Measurements from ENCODE around the gene CRY1. TPM values are rescaled to one million over a fixed set of nuclear protein-coding genes. Genes with fewer than 3 reads are reported as not detected.

CRY1 gene
- total and polyA plus RNA-seq, 9 of the 15 experiments (the other 6 are each of a cell fraction or from before 2014, with no cell fraction given), result 8.7 to 33.3 (median 25.2) TPM

DNA sequence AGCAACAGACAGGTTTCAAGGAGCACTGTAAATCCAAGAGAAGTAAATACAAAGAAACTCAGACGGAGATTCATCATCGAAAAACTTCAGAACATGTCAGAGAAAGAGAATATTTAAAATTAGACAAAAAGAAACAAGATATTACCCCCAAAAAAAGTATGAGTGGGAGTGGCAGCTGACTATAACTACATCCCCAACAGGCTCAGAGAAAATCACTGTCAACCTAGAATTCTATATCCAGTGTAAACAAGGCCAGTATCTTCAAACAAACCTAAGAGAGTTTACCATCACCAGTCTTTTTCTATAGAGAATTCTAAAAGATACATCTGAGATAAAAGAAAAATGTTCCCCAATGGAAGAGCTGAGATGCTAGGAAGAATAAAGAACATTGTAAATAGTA, 39.6 kb downstream of the CRY1 start:
- in situ Hi-C loops (cut with MboI), result no loop called here
- POLR2A ChIA-PET, result interaction anchor here (0.8 to 1.6 kb wide), 2 partner anchors 11 to 12 kb away, joined by 3 to 4 read pairs; no protein-coding TSS in a partner anchor
- WGBS (ENCODE audit: insufficient coverage, low coverage, missing lambda C conversion rate), result 40% methylated on average over 2 of the region's 2 CpGs

More for the DNA sequence above, 39.6 kb downstream of the CRY1 start:
- Histone ChIP-seq H2AFZ (ENCODE audit: low read depth, low read length) (no peak overlapping the region), H3K4me1 (replicated peaks in 1 of 2; ENCODE audit: control insufficient read depth in 2 of 2, insufficient read depth in 2 of 2, low read length in 2 of 2) (no peaks in the 10 kb centered on the region; a peak in 1 of 5 replicates), H3K9me1 (ENCODE audit: control insufficient read depth, insufficient read depth, low read length) (no peaks in the 10 kb centered on the region), H3K36me3 (ENCODE audit: control insufficient read depth, insufficient read depth, low read length) (no peaks in the 10 kb centered on the region), H3K9me3 (replicated peaks; ENCODE audit: control insufficient read depth, insufficient read depth, low read depth, low read length) (no peaks in the 10 kb centered on the region), H3K4me2 (ENCODE audit: insufficient read depth, low read length) (no peak overlapping the region), H3K4me3 (no peak overlapping the region), H3K27ac (ENCODE audit: extremely low read depth, low read depth, low read length) (no peak overlapping the region), H3K27me3 (ENCODE audit: control insufficient read depth in 2 of 2, insufficient read depth in 2 of 2, low read length in 2 of 2) (no peaks in the 10 kb centered on the region), H3K79me2 (ENCODE audit: control insufficient read depth, insufficient read depth, low read length) (peaks cover 15% of the 10 kb centered on the region; the same call in 1 of the 3 replicates), H4K20me1 (replicated peaks; ENCODE audit: control insufficient read depth, insufficient read depth, low read length) (no peaks in the 10 kb centered on the region), H3K9ac (ENCODE audit: insufficient read depth in 1 of 2, low read depth in 2 of 2, low read length in 2 of 2) (no peak overlapping the region)
- CTCF ChIA-PET (ENCODE audit: low intra/inter-chr PET ratio), result no interaction called here
- intact Hi-C loops (cut with micrococcal nuclease), result no loop called here
- BruUV-seq (replicated peaks), result no TSS peak
- DNase-seq (ENCODE audit: extremely low read depth in 1 of 4, low spot score in 3 of 4) (no peak), FAIRE-seq (no peak), ATAC-seq (no peak)
- TF ChIP-seq KLF6 (CRISPR knock-in tag; IDR thresholded peaks at IDR 0.05; ENCODE audit: borderline replicate concordance), result no peak
- no peak for TF ChIP-seq MYC (IDR thresholded peaks at IDR 0.05; ENCODE audit: low read depth, low read length)
- TF ChIP-seq MYC (CRISPR knock-in tag; IDR thresholded peaks at IDR 0.05; ENCODE audit: borderline replicate concordance, low read depth), result no peak
- TF ChIP-seq KAT2B (IDR thresholded peaks at IDR 0.05; ENCODE audit: low read depth, low read length), result no peak
- no peak for TF ChIP-seq TEAD4 (IDR thresholded peaks at IDR 0.05; ENCODE audit: low read length)
- TF ChIP-seq TEAD4 (CRISPR knock-in tag; IDR thresholded peaks at IDR 0.05; ENCODE audit: borderline replicate concordance), result no peak
- no peak for TF ChIP-seq PTTG1 (tag; IDR thresholded peaks at IDR 0.05; ENCODE audit: low read depth)
- no peak for TF ChIP-seq KAT8 (IDR thresholded peaks at IDR 0.05; ENCODE audit: low read depth)
- no peak for TF ChIP-seq E2F1 (CRISPR knock-in tag; IDR thresholded peaks at IDR 0.05)
- TF ChIP-seq, protein P1, sequence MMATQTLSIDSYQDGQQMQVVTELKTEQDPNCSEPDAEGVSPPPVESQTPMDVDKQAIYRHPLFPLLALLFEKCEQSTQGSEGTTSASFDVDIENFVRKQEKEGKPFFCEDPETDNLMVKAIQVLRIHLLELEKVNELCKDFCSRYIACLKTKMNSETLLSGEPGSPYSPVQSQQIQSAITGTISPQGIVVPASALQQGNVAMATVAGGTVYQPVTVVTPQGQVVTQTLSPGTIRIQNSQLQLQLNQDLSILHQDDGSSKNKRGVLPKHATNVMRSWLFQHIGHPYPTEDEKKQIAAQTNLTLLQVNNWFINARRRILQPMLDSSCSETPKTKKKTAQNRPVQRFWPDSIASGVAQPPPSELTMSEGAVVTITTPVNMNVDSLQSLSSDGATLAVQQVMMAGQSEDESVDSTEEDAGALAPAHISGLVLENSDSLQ (IDR thresholded peaks at IDR 0.05), result no peak
- TF ChIP-seq SMARCA5 (IDR thresholded peaks at IDR 0.05), result no peak
- no peak for TF ChIP-seq MCM2 (IDR thresholded peaks at IDR 0.05; ENCODE audit: low read depth)
- TF ChIP-seq NFRKB (IDR thresholded peaks at IDR 0.05; ENCODE audit: low read depth), result no peak
- no peak for TF ChIP-seq NR2C1 (IDR thresholded peaks at IDR 0.05)
- TF ChIP-seq NR2C1 (tag; IDR thresholded peaks at IDR 0.05), result no peak
- TF ChIP-seq EZH2 (IDR thresholded peaks at IDR 0.05; ENCODE audit: borderline replicate concordance, low read depth, low read length), result no peak
- no peak for TF ChIP-seq ZNF77 (CRISPR knock-in tag; IDR thresholded peaks at IDR 0.05)
- TF ChIP-seq MCM3 (IDR thresholded peaks at IDR 0.05), result no peak
- no peak for TF ChIP-seq ZNF780A (CRISPR knock-in tag; IDR thresholded peaks at IDR 0.05)
- TF ChIP-seq MED1 (CRISPR knock-in tag; IDR thresholded peaks at IDR 0.05; ENCODE audit: borderline replicate concordance), result no peak
- no peak for TF ChIP-seq TBP (optimal IDR thresholded peaks at IDR 0.05; ENCODE audit: low read depth, low read length)

All from K562 (cell line).